ENCODE data around the gene AGBL4.

The AGBL4 gene

GRCh38 chr1:49686107-49686506, 337.6 kb downstream of the AGBL4 start:
- no peak for DNase-seq

- DNase-seq = no peak
Measured at GRCh38 chr1:49677706-49678105, 346.0 kb downstream of the AGBL4 start.

GRCh38 chr1:49651136-49651535, 372.6 kb downstream of the AGBL4 start:
- no peak for DNase-seq

GRCh38 chr1:49630156-49630555, 393.6 kb downstream of the AGBL4 start:
- no peak for DNase-seq

- no peak for DNase-seq
Measured at GRCh38 chr1:49627781-49628180, 396.0 kb downstream of the AGBL4 start.

GRCh38 chr1:49626472-49626871, 397.3 kb downstream of the AGBL4 start:
- no peak for DNase-seq

- DNase-seq = no peak
Measured at GRCh38 chr1:49622877-49623276, 400.9 kb downstream of the AGBL4 start.

- no peak for DNase-seq
Measured at GRCh38 chr1:49606082-49606481, 417.7 kb downstream of the AGBL4 start.

GRCh38 chr1:49597436-49597835, 426.3 kb downstream of the AGBL4 start:
- DNase-seq = no peak

GRCh38 chr1:49576327-49576901, 447.3 kb downstream of the AGBL4 start:
- DNase-seq = no peak

GRCh38 chr1:49556676-49557234, 467.0 kb downstream of the AGBL4 start:
- no peak for DNase-seq

- no peak for DNase-seq
Measured at GRCh38 chr1:49552101-49552500, 471.7 kb downstream of the AGBL4 start.

- no peak for DNase-seq
Measured at GRCh38 chr1:49544615-49545014, 479.1 kb downstream of the AGBL4 start.

GRCh38 chr1:49541096-49541752, 482.5 kb downstream of the AGBL4 start:
- no peak for DNase-seq

GRCh38 chr1:49527606-49528305, 496.0 kb downstream of the AGBL4 start:
- no peak for DNase-seq

GRCh38 chr1:49526672-49527071, 497.1 kb downstream of the AGBL4 start:
- no peak for DNase-seq

- no peak for DNase-seq
Measured at GRCh38 chr1:49523764-49524163, 500.0 kb downstream of the AGBL4 start.

- no peak for DNase-seq
Measured at GRCh38 chr1:49466961-49467360, 556.8 kb downstream of the AGBL4 start.

GRCh38 chr1:49465486-49466185, 558.1 kb downstream of the AGBL4 start:
- no peak for DNase-seq

- DNase-seq = no peak
Measured at GRCh38 chr1:49448200-49448599, 575.6 kb downstream of the AGBL4 start.

GRCh38 chr1:49436865-49437264, 586.9 kb downstream of the AGBL4 start:
- DNase-seq = no peak

GRCh38 chr1:49435291-49435690, 588.5 kb downstream of the AGBL4 start:
- DNase-seq = no peak

GRCh38 chr1:49424782-49425181, 599.0 kb downstream of the AGBL4 start:
- DNase-seq = no peak
